ENCODE results near the gene PHKA1.
"Not testable (repeated sequence)": the region's sequence is repeated elsewhere in the genome, so short reads cannot be mapped to it uniquely, and the experiment has no call there.

Gene PHKA1

DNA sequence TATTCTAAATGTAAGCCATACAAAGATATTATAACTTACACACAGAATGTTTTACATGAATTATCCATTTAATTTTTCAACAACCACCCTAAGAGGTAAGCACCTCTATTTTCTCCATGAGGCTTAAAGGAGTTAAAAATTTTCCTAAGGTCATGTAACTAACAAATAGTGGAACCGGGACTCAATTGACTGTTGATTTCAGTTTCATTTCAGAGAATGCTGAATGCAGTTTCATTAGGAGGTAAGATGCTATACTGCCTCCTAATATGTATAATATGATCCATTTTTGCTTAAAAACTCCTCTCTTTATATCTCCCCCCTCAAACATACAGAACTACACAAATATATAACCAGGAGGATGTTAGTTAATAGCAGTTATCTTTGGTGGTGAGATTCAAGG is 29.1 kb downstream of the PHKA1 start:
- H2AFZ ChIP-seq (ENCODE audit: low read length): no peak overlapping the region
- H3K4me1 ChIP-seq (ENCODE audit: low read length): no peaks in the 10 kb centered on the region
- H3K9me3 ChIP-seq (replicated peaks; ENCODE audit: insufficient read depth, low read length): no peaks in the 10 kb centered on the region
- peak; percentile 46 for DNase-seq
- no peak overlapping the region for H3K27ac ChIP-seq (ENCODE audit: low read length)
- H4K20me1 ChIP-seq (ENCODE audit: insufficient read depth, low read length): no peaks in the 10 kb centered on the region
- H3K9me2 ChIP-seq (replicated peaks; ENCODE audit: insufficient read depth, low read length): no peaks in the 10 kb centered on the region
- no peaks in the 10 kb centered on the region for H3F3A ChIP-seq (ENCODE audit: insufficient read depth, low read length)
- H3K4me2 ChIP-seq (ENCODE audit: low read depth, low read length): peak overlapping the region; percentile 24; the same call in 1 of the 2 replicates
- H3K27me3 ChIP-seq (replicated peaks; ENCODE audit: insufficient read depth, low read length): no peaks in the 10 kb centered on the region
- no peak overlapping the region for H3K9ac ChIP-seq (ENCODE audit: low read length)
- no peak overlapping the region for H3K4me3 ChIP-seq (ENCODE audit: low read length)
- H3K79me2 ChIP-seq (ENCODE audit: low read length): no peaks in the 10 kb centered on the region
- peaks cover 4% of the 10 kb centered on the region; the same call in 1 of the 2 replicates for H3K36me3 ChIP-seq (replicated peaks; ENCODE audit: insufficient read depth, low read length)
- TF ChIP-seq, protein P1, sequence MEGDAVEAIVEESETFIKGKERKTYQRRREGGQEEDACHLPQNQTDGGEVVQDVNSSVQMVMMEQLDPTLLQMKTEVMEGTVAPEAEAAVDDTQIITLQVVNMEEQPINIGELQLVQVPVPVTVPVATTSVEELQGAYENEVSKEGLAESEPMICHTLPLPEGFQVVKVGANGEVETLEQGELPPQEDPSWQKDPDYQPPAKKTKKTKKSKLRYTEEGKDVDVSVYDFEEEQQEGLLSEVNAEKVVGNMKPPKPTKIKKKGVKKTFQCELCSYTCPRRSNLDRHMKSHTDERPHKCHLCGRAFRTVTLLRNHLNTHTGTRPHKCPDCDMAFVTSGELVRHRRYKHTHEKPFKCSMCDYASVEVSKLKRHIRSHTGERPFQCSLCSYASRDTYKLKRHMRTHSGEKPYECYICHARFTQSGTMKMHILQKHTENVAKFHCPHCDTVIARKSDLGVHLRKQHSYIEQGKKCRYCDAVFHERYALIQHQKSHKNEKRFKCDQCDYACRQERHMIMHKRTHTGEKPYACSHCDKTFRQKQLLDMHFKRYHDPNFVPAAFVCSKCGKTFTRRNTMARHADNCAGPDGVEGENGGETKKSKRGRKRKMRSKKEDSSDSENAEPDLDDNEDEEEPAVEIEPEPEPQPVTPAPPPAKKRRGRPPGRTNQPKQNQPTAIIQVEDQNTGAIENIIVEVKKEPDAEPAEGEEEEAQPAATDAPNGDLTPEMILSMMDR (IDR thresholded peaks at IDR 0.05; ENCODE audit: low read length): no peak
- no peak for TF ChIP-seq EZH2 (optimal IDR thresholded peaks at IDR 0.05; ENCODE audit: low read depth, low read length)
- TF ChIP-seq EZH2phosphoT487 (IDR thresholded peaks at IDR 0.05; ENCODE audit: low read length): no peak

DNA sequence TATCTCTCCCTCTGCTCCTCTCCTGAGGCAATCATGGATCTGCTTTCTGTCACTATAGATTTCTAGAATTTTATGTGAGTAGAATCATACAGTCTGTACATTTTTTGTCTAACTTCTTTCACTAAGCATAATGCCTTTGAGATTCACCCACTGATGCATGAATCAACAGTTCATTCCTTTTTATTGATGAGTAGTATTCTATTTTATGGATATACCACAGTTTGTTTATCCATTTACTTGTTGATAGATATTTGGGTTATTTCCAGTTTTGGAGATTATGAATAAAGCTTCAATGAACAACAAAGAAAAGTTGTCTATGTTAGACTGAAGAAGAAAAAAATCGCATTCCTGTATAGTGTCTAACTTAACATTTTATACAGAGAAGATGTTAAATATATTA is 30.5 kb downstream of the PHKA1 start:
- Histone ChIP-seq H3K9me2 (replicated peaks; ENCODE audit: insufficient read depth, low read length) (no peaks in the 10 kb centered on the region), H4K20me1 (ENCODE audit: insufficient read depth, low read length) (no peaks in the 10 kb centered on the region), H3K27me3 (replicated peaks; ENCODE audit: insufficient read depth, low read length) (no peaks in the 10 kb centered on the region), H3K4me1 (ENCODE audit: low read length) (no peaks in the 10 kb centered on the region), H3K9me3 (replicated peaks; ENCODE audit: insufficient read depth, low read length) (no peaks in the 10 kb centered on the region), H3K36me3 (replicated peaks; ENCODE audit: insufficient read depth, low read length) (peaks cover 4% of the 10 kb centered on the region; the same call in 1 of the 2 replicates), H3F3A (ENCODE audit: insufficient read depth, low read length) (no peaks in the 10 kb centered on the region), H3K4me3 (ENCODE audit: low read length) (no peak overlapping the region), H3K4me2 (ENCODE audit: low read depth, low read length) (no peak overlapping the region), H3K79me2 (ENCODE audit: low read length) (no peaks in the 10 kb centered on the region), H2AFZ (ENCODE audit: low read length) (no peak overlapping the region), H3K9ac (ENCODE audit: low read length) (no peak overlapping the region), H3K27ac (ENCODE audit: low read length) (no peak overlapping the region)
- TF ChIP-seq EZH2 (optimal IDR thresholded peaks at IDR 0.05; ENCODE audit: low read depth, low read length) (no peak), EZH2phosphoT487 (IDR thresholded peaks at IDR 0.05; ENCODE audit: low read length) (no peak)
- TF ChIP-seq, protein P1 (IDR thresholded peaks at IDR 0.05; ENCODE audit: low read length): no peak
- no peak for DNase-seq

DNA sequence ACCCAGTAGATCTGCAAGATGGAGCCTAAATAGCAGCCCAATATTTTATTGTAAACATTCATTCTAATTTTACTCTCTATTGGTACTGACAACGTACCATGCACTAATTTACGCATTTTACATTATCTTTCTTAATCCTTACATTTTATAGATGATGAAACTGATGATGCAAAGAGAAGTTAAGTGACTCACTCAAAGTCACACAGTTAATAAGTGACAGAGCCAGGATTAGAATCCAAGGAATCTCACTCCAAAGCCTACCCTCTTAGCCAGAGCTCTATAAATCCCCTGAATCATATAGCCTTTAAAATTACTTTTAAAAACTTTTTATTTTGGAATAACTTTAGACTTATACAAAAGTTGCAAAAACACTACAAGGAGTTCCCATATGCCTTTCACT is 37.6 kb downstream of the PHKA1 start:
- Histone ChIP-seq H3K9me2 (replicated peaks; ENCODE audit: insufficient read depth, low read length) (no peaks in the 10 kb centered on the region), H3K36me3 (replicated peaks; ENCODE audit: insufficient read depth, low read length) (no peaks in the 10 kb centered on the region), H3K9ac (ENCODE audit: low read length) (no peak overlapping the region), H3K4me2 (ENCODE audit: low read depth, low read length) (no peak overlapping the region), H4K20me1 (ENCODE audit: insufficient read depth, low read length) (no peaks in the 10 kb centered on the region), H3K9me3 (replicated peaks; ENCODE audit: insufficient read depth, low read length) (no peaks in the 10 kb centered on the region), H3K4me1 (ENCODE audit: low read length) (no peaks in the 10 kb centered on the region), H3K4me3 (ENCODE audit: low read length) (no peak overlapping the region), H3K27ac (ENCODE audit: low read length) (no peak overlapping the region), H3K27me3 (replicated peaks; ENCODE audit: insufficient read depth, low read length) (no peaks in the 10 kb centered on the region), H3K79me2 (ENCODE audit: low read length) (no peaks in the 10 kb centered on the region), H2AFZ (ENCODE audit: low read length) (no peak overlapping the region), H3F3A (ENCODE audit: insufficient read depth, low read length) (no peaks in the 10 kb centered on the region)
- no peak for DNase-seq
- TF ChIP-seq, protein P1 (IDR thresholded peaks at IDR 0.05; ENCODE audit: low read length): no peak
- TF ChIP-seq EZH2 (optimal IDR thresholded peaks at IDR 0.05; ENCODE audit: low read depth, low read length) (no peak), EZH2phosphoT487 (IDR thresholded peaks at IDR 0.05; ENCODE audit: low read length) (no peak)

DNA sequence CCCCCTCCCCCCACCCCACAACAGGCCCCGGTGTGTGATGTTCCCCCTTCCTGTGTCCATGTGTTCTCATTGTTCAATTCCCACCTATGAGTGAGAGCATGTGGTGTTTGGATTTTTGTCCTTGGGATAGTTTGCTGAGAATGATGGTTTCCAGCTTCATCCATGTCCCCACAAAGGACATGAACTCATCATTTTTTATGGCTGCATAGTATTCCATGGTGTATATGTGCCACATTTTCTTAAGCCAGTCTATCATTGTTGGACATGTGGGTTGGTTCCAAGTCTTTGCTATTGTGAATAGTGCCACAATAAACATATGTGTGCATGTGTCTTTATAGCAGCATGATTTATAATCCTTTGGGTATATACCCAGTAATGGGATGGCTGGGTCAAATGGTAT is 40.2 kb downstream of the PHKA1 start:
- H3K9me2 ChIP-seq (replicated peaks; ENCODE audit: insufficient read depth, low read length); DNase-seq: not testable (repeated sequence)

DNA sequence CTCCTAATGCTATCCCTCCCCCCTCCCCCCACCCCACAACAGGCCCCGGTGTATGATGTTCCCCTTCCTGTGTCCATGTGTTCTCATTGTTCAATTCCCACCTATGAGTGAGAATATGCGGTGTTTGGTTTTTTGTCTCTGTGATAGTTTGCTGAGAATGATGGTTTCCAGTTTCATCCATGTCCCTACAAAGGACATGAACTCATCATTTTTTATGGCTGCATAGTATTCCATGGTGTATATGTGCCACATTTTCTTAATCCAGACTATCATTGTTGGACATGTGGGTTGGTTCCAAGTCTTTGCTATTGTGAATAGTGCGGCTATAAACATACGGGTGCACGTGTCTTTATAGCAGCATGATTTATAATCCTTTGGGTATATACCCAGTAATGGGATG is 44.6 kb downstream of the PHKA1 start:
- H3K4me3 ChIP-seq (ENCODE audit: low read length); H3K79me2 ChIP-seq (ENCODE audit: low read length); H4K20me1 ChIP-seq (ENCODE audit: insufficient read depth, low read length); H3K9me2 ChIP-seq (replicated peaks; ENCODE audit: insufficient read depth, low read length); H3K4me2 ChIP-seq (ENCODE audit: low read depth, low read length); H2AFZ ChIP-seq (ENCODE audit: low read length); H3F3A ChIP-seq (ENCODE audit: insufficient read depth, low read length); H3K9me3 ChIP-seq (replicated peaks; ENCODE audit: insufficient read depth, low read length); DNase-seq; H3K4me1 ChIP-seq (ENCODE audit: low read length); H3K9ac ChIP-seq (ENCODE audit: low read length); H3K36me3 ChIP-seq (replicated peaks; ENCODE audit: insufficient read depth, low read length); H3K27ac ChIP-seq (ENCODE audit: low read length); H3K27me3 ChIP-seq (replicated peaks; ENCODE audit: insufficient read depth, low read length): not testable (repeated sequence)

More for the DNA sequence above, 40.2 kb downstream of the PHKA1 start:
- not testable (repeated sequence) for H3K9ac ChIP-seq (ENCODE audit: low read length); H3K4me2 ChIP-seq (ENCODE audit: low read depth, low read length); H3K27me3 ChIP-seq (replicated peaks; ENCODE audit: insufficient read depth, low read length); H3K79me2 ChIP-seq (ENCODE audit: low read length); H3K36me3 ChIP-seq (replicated peaks; ENCODE audit: insufficient read depth, low read length); H2AFZ ChIP-seq (ENCODE audit: low read length); H3K27ac ChIP-seq (ENCODE audit: low read length); H3K4me1 ChIP-seq (ENCODE audit: low read length); H3K4me3 ChIP-seq (ENCODE audit: low read length); H3F3A ChIP-seq (ENCODE audit: insufficient read depth, low read length); H3K9me3 ChIP-seq (replicated peaks; ENCODE audit: insufficient read depth, low read length); H4K20me1 ChIP-seq (ENCODE audit: insufficient read depth, low read length)
